UCSD-AML1 (cell line): ENCODE measurements around the gene FLYWCH2.

Experiments
- DNase-seq: peaks from one replicate; lab custom pipeline; 2025; ENCODE audit not compliant: unreplicated experiment; lab: John Stamatoyannopoulos, UW

FLYWCH2 gene, protein sequence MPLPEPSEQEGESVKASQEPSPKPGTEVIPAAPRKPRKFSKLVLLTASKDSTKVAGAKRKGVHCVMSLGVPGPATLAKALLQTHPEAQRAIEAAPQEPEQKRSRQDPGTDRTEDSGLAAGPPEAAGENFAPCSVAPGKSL

DNA sequence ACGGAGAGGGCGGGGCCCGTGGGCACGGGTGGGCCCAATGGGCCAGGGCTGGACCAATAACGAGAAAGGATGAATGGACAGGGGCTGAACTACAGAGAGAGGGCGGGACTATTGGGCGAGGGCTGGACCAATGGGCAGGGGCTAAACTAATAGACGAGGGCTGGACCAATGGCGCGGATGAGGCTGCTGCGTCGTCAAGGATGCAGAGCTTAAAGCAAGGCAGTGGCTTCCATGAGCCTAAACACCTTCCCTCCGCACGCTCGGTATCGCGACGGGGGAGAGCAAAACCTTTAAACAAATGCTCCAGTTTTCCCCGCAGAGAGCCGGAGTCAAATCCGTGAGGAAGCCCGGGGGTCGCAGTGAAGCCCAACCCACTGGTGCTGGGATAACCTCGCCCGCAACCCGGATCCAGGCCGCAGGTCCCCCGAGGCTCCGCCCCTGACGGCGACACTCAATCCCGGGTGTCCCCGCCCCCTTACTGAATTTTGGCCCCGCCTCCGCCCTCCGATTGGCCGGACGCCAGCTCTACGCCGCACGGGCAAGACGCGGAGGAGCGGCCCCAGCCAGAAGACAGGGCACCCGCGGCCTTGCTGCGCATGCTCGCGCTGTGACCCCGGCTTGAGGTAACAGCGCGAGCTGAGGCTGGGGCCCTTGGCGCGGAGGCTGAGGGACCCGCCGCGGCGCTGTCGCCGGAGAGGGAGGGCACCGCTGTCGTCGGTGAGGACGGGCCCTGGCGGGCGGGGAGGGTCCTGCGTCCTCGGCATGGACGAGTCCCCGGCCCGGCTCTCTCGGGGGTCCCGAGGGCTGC is at the start of gene FLYWCH2:
TSS of gene FLYWCH2 (plus strand) at position 566 of the 808 bp plus-strand sequence. CDS start 13,235 bp downstream, outside the sequence.
- DNase-seq, result peak; percentile 99

DNA sequence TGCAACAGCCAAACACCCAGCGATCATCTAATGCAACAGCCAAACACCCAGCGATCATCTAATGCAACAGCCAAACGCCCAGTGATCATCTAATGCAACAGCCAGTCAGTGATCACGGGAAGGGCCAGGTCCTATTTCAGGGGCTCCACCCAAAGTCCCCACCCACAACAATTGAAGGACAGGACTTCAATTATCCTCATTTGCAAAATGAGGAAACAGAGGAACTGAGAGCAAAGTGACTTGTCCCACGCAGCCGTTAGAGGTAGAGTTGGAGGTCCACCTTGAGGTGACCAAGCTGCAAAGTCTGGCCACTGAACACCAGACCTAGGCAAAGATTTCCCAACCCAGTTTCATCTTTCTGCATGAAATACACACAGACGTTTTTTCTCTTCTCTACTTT is 49.2 kb upstream of the FLYWCH2 start:
- DNase-seq, result no peak

DNA sequence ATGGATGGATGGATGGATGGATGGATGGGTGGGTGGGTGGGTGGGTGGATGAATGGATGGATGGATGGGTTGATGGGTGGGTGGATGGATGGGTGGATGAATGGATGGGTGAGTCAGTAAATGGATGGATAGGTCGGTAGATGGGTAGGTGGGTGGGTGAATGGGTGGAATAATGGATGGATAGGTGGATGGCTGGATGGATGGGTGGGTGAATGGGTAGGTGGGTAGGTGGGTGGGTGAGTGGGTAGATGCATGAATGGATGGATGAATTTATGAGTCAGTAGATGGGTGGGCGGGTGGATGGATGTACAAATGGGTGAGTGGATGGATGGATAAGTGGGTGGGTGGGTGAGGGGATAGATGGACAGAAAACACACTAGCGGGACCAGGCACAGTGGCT is 48.0 kb upstream of the FLYWCH2 start:
- no peak for DNase-seq

DNA sequence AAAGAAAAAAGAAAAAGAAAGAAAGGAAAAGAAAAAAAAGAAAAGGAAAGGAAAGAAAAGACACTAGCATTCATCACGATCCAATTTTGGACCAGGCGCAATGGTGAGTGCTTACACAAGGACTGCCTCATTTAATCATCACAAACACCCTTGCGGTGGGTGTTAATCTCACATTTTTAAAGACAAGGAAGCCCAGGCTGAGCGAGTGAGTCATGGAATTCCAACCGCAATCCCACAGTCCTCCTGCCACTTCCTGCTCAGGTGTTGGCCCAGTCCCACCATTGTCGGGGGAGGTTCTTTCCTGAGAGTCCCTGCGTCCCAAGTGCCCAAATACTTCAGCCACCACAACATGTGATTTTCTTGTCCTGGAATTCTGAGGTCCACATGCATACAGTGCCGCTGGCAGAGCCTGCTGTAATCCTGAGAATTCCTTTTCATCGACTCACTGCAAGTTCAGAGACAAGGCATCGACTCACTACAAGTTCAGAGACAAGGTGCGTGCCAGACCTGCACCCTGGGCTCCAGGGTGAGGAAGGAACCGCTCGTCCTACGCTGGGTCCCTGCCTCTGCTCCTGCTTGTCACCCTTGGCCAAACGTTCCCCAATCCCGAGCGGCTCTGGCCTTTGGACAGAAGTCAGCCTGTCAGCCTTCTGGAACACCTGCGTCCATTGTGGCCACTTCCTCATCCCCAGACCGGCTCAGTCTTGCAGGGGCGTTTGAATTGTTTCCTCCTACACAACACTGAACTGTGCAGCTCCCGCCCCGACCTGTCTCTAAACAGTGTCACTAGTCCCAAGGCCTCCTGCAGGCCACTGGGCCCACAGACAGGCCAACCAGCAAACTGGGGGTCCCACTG is 47.1 kb upstream of the FLYWCH2 start:
- DNase-seq, result peak; percentile 58

DNA sequence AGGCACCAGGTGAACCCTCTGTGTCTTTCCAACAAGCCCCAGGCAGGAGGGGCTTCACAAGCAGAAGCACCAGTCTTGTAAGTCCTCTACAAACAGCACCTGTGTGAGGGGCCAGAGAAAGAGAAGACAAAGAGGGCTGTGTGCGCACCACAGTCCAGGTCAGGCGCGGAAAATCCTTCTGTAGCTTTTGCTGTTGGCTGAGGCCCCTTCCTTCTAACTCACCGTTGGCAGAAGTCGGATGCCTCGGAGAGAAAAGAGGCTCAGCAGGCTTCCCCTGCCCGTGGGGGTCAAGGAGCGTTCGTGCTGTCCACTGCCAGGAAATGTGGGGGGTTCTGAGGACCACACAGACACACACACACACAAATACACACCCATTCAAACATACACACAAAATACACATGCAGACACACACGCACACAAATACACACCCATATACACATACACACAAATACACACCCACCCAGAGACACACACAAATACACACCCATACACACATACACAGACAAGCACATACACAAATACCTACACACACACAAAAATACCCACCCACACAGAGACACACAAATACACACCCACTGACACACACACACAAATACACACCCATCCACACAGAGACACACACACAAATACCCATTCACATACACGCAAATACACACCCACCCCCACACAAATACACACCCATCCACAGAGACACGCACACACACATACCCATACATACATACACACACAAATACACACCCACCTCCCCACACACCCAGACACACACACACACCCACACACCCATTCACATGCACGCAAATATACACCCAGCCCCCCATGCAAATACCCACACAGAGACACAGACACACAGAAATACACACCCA is 46.1 kb upstream of the FLYWCH2 start:
- DNase-seq, result no peak

DNA sequence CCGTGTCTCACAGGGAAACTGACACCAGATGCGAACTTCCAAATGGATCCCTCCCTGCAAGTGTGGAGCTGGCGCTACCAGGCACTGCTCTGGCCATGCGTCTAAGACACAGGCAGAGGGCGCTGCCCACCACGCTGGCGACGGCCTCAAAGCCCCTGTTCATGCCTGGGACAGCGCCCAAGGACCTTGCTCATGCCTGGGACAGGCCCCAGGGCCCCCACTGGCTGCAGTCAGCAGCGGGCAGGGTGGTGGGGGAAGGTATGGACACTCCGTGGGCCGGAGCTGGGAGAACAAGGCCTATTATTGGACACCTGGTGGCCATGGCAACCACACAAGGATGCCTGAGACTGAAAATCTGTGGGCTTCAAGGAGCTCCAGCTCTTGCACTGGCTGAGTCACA is 44.1 kb upstream of the FLYWCH2 start:
- peak; percentile 78 for DNase-seq

DNA sequence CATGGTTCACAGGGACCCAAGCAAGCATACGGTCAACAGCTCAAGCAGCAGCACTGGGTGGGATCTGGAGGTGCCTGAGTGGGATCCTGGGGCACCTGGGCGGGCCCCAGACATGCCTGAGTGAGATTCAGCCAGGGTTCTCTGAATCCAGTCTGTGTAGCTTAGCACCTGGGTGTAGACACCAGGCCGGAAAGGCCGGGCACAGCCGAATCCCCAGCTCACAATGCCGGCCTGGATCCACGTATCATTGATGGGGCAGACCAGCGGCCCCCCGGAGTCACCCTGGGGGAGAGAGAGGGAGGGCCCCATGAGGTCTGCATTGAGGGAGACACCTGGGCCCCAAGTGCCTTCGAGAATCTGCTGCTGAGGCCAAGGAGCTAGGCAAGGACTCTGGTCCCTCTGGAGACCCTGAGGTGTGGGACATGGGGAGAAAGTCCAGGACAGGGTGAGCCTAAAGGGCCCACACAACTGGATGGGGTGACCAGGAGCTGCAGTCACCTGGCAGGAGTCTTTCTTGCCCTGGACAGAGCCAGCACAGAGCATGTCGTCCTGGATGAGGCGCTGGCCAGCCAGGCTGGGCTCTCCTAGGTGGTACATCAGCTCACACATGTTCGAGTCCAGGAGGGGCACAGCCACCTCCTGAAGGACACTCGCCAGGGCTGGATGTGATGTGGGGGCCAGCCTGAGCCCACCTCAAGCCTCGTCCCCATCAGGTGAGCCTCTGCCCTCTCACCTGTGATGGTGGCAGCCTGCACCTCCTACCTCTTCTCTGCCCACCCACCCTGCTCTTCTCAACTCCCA is 43.2 kb upstream of the FLYWCH2 start:
- DNase-seq, result no peak

DNA sequence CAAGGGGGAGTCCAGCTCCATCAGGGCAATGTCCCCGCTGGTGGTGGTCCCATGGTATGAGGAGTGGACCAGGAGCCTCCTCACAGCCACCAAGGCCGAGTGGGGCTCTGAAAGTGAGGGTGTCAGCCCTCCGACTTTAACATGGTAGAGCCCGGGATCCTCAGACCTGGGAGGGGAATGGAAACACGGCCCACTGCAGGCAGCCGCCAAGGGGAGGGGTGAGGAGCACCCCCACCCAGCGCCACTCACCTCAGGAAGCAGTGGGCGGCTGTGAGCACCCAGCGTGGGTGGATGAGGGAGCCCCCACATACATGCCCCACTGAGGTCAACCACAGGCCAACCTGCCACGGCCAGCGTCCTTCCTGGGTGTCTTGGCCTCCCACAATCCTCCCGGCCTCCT is 42.1 kb upstream of the FLYWCH2 start:
- no peak for DNase-seq

DNA sequence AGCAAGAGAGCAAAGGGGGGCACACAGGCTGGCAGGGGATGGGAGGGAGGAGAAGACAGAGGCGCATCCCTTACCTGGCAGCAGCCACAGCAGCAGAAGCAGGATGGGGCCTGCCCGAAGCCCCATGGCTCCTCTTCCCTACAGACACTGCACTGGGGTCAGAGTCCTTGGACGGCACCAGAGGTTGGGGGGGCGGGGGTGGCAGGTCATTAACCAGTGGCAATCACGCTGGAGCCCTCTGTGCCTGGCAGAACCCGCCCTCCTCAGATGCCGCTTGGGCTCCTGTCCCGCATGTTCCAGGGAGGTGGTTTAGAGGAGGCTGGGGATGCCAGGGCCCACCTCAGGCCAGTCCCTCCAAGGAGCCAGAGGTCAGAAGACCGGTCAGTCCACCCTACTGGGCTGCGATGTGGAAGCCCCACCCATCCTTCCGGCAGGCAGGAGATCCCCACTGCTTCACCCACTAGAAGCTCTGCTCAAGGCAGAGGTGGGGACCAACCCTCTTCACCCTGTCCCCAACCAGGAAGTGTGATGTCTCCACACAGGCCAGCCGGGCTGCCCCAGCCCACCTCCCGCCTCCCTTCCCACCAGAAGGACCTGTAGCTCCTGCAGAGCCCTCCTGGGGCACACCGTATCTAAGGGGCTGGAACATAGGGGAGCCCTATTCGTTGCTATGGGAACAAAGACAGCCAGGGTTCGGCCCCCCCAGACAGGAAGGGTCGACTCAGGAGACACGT is 41.2 kb upstream of the FLYWCH2 start:
- no peak for DNase-seq

DNA sequence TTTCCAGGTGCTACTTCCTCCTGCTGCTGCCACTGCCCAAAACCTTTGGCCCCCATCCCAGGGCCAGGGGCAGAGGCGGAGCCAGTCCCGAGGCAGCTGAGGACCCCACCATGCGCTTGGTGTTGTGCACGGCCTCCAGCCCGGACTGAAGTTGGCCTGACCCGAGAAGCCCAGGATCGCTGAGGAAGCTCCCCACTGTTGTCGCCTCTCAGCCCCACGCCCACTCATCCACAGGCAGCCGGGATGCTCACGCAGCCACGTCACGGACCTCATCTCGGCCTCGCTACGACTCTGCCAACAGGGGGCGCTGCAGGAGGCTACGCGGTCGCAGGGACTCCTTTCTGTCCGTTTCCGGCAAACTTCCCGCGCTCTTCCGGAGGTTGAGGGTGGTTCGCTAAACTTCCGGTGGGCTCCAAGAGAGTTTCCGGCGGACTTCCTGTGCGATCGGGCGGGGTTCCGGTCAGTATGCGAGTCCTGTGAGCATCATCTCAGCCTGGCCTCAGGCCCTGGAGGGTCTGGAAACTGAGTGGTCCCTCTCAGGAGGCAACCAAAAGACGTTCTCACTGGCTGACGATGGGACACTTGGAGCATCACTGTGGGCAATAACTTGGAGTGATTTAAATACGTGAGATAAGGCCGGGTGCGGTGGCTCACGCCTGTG is 40.5 kb upstream of the FLYWCH2 start:
- DNase-seq, result peak; percentile 87

DNA sequence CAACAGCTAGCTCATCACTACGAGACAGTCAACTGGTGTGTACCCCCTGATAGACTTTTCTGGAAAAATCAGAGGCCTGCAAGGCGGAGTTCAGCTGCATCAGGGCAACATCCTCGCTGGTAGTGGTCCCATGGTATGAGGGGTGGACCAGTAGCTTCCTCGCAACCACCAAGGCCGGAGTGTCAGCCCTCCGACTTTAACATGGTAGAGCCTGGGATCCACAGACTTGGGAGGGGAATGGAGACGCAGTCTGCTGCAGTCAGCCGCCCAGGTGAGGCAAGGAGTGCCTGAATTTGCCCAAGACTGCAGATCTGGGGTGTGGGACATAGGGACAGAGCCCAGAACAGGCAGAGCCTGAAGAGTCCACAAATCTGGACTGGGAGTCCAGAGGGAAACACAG is 39.5 kb upstream of the FLYWCH2 start:
- DNase-seq, result no peak

DNA sequence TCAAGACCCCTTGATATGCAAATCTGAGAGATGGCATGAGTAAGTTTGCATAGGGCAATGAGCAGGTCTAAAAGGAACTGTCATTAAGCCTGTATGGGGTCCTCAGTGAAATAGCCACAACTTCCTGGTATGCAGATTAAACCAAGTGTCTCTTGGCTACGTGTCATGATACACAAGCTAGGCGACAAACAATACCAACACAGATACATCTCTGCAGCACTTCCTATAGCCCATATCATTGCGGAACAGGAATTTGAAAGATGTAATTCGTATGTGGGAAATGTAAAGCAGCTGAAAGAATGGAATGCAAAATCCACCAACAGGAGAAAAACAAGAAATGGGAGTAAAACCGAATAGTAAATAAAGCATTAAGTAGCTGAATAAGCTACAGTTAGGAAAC is 37.9 kb upstream of the FLYWCH2 start:
- DNase-seq, result no peak

DNA sequence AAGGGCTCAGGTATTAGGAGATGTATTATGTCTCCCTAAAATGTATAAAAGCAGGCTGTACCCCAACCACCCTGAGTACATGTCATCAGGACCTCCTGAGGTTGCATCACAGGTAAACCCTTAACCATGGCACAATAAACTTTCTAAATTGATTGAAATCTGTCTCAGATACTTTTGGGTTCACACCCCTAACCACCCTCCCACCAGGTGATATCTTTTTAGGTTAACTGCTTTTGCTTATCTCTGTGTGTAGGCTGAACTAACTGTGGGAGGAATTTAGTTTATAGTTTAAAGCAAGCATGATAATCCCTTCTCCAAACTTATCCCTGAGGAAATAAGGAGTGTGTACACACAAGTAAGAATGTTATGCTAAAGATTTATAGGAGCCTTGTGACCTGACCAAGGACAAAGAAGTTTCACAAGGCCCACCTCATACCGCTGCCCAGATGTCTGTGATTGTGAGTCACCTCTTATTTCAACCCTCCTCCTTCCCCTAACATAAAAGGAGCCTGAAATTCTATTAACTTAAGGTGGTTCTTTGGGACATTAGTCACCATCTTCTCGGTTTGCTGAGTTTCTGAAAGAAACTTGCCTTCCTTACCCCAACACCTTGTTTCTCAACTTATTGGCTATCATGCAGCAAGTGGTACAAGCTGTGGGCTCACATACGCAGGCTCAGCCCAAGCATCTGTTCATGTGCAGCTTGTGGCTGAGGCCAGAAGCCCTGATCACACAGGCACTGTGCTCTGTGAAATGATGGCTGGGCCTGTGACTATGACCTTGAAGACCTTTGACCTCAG is 36.3 kb upstream of the FLYWCH2 start:
- no peak for DNase-seq

DNA sequence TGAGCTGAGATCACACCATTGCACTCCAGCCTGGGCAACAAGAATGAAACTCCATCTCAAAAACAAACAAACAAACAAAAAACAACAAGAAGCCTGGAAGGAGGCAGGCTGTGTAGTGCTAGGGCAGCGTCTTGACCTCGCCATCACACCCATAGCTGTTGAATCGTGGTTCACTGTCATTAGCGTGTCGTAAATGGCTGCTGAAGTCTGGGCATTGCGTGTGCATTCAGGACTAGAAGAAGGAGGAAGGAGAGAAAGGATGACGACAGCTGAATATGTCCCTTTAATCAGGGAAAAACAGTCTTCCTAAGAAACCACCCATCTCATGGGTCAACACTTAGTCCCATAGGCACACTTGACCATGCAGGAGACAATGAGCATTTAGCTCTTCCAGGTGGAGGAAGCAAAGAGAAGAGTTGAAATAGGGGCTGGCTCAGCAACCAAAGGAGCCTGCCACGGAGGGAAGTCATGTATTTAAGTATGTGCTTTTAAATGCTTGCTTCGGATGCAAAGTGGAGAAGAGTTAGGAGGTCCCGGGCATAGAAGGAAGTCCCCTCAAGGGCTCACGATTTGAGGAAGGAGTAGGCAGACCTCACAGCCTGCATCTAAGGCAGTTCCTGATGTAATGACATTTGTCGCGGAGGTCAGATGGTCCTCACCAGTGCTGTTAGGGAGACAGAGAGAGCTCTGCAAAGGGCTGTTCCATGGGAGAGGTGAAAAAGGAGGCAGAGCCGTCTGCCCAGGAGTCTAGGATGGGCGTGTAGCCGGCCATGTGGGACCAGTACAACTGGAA is 33.9 kb upstream of the FLYWCH2 start:
- no peak for DNase-seq

DNA sequence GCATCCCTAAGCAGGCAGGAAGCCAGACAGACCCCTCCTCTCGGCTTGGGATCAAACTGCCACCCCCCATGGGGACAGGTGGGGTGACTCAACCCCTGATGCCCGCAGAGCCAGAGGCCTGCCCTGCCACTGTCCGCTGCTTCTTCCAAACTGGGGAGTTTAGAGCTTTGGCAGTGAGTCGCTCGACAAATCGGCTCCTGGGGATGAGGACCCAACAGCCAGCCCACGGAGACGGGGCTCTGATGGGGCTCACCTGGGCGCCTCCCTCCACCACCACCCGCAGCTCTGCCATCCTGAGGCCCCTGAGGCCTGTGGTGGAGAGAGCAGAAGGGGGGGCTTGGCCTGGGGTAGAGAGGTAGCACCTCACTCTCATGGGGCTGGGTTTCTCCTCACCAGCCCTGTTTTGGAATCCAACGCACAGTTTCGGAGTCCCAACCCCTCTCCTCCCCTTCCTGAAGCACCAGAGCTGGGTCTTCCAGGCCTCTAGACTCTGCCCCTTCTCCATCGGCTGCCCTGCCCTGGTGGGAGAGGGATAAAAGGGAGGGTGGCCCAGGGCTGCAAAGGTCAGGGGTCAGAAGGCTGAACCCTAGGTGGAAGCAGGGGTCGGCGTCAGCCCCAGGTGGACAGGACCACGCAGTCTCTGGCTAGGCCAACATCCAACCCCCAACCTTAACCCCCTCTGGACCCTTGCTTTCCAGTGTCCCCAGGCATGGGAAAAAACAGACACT is 30.8 kb upstream of the FLYWCH2 start:
- no peak for DNase-seq

DNA sequence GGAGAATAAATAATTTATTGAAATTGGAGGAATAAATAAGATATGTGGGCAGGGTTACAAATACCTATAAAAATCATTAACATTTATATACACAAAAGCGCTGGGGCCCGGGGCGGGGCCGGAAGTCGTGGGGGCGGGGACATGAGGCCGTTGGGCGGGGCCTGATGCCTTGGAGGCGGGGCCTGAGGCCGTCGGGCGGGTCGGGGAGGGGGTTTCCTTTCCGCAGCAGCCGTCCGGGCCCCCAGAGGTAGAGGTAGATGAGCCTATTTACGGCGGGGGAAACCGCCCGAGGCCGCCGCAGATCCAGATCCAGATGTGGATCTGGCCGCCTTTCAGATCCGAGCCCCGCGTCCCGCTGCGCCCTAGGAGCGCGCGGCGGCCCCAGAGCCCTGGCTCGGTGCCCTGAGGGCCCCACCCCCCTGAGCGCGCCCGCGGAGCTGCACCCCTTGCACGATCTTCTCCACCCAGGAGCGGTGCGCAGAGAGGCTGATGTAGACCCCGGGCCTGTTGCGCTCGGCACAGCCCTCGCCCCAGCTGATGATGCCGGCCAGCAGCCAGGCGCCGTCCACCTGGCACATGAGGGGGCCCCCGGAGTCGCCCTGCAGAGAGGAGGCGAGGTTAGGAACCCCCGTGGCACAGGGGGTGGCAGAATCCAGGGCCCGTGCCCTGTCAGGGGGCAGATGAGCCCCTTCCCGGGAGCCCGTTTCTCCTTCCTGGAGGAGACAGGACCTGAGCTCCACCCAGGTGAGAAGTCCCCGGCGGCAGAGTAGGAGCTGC is 30.1 kb upstream of the FLYWCH2 start:
- no peak for DNase-seq
